Endothelial cell of umbilical vein (primary cell): ENCODE results near the gene RANGAP1. TPM values are rescaled to one million over a fixed set of nuclear protein-coding genes. Genes with fewer than 3 reads are reported as not detected.

Experiments
- BruUV-seq: library from RNA; stranded (reverse); fragments of 400-500 nt; replicated peaks from 2 replicates; lab custom pipeline; 2021; lab: Mats Ljungman, UMichigan
- CTCF ChIA-PET: fragments of 300-600, 350-600 bp; sonication (Branson Sonifier 250); formaldehyde crosslinking; loops from one replicate; lab custom pipeline; 2021; ENCODE audit warnings: antibody characterized with exemption, inconsistent platforms; lab: Charles Lee
- POLR2A ChIA-PET: fragments of 300-600, 350-600 bp; sonication (Branson Sonifier 250); formaldehyde crosslinking; loops from one replicate; lab custom pipeline; 2021; ENCODE audit warnings: antibody characterized with exemption, inconsistent platforms; lab: Charles Lee
- DNase-seq: peaks from one replicate; pipeline ENCODE4 v3.0.0-alpha.2; 2011; ENCODE audit warnings: low read depth, low spot score
- FAIRE-seq: peaks from 2 replicates; lab custom pipeline; 2011; peaks lifted over from hg19 to GRCh38; lab: Jason Lieb, UNC
- H2AFZ ChIP-seq: 2 replicates; pipeline ENCODE4 v1.6.0; 2012; ENCODE audit warnings: low read depth, low read length, control low read depth, inconsistent platforms
- H3K27ac ChIP-seq: 2 replicates; pipeline ENCODE4 v1.5.1; 2011; ENCODE audit warnings: low read depth, mild to moderate bottlenecking, control low read depth, low read length, moderate library complexity; ENCODE audit not compliant: insufficient read depth
- H3K27me3 ChIP-seq, 2 experiments: 2 replicates each; pipeline versions ENCODE4 v1.6.0 to v1.6.1; 2011; ENCODE audit warnings: low read length in 2 of 2, mixed read lengths in 1 of 2; ENCODE audit not compliant: control insufficient read depth in 2 of 2, insufficient read depth in 2 of 2
- H3K36me3 ChIP-seq, 2 experiments: 2 replicates in 1 of 2; 3 replicates in 1 of 2; pipeline ENCODE4 v1.5.1; 2011; ENCODE audit warnings: low read length in 2 of 2, mild to moderate bottlenecking in 1 of 2, moderate library complexity in 1 of 2; ENCODE audit not compliant: control insufficient read depth in 2 of 2, insufficient read depth in 2 of 2; ENCODE audit errors: extremely low read depth in 1 of 2
- H3K4me1 ChIP-seq: 3 replicates; pipeline ENCODE4 v1.5.1; 2011; ENCODE audit warnings: mild to moderate bottlenecking, low read length; ENCODE audit not compliant: control insufficient read depth, insufficient read depth; ENCODE audit errors: extremely low read depth
- H3K4me2 ChIP-seq: 2 replicates; pipeline ENCODE4 v1.6.1; 2011; ENCODE audit warnings: low read length, control low read depth, mixed read lengths; ENCODE audit not compliant: insufficient read depth
- H3K4me3 ChIP-seq, 3 experiments: fragments of 200-600 bp in 1 of 3; sonication (generic), shearing (Covaris generic) in 1 of 3; replicated peaks in 1 of 3; 2 replicates each; pipeline ENCODE4 v1.5.1; 2011 to 2016; ENCODE audit warnings: control low read depth in 3 of 3, low read length in 3 of 3, mild to moderate bottlenecking in 2 of 3, inconsistent platforms in 1 of 3, low read depth in 1 of 3, moderate library complexity in 1 of 3; ENCODE audit not compliant: insufficient read depth in 1 of 3
- H3K79me2 ChIP-seq: 2 replicates; pipeline ENCODE4 v1.6.0; 2012; ENCODE audit warnings: low read length, inconsistent platforms; ENCODE audit not compliant: control insufficient read depth, insufficient read depth
- H3K9ac ChIP-seq: replicated peaks from 2 replicates; pipeline ENCODE3; 2011; ENCODE audit warnings: low read length, control low read depth; ENCODE audit not compliant: insufficient read depth; ENCODE audit errors: extremely low read depth
- H3K9me1 ChIP-seq: replicated peaks from 3 replicates; pipeline ENCODE4 v1.6.0; 2011; ENCODE audit warnings: mild to moderate bottlenecking, low read length; ENCODE audit not compliant: control insufficient read depth, insufficient read depth; ENCODE audit errors: extremely low read depth
- H3K9me3 ChIP-seq: replicated peaks from 2 replicates; pipeline ENCODE4 v1.5.1; 2012; ENCODE audit warnings: low read length, inconsistent platforms; ENCODE audit not compliant: control insufficient read depth, insufficient read depth
- H4K20me1 ChIP-seq: replicated peaks from 2 replicates; pipeline ENCODE3; 2011; ENCODE audit warnings: mild to moderate bottlenecking, low read length; ENCODE audit not compliant: control insufficient read depth, insufficient read depth; ENCODE audit errors: extremely low read depth
- CTCF ChIP-seq, 2 donors: IDR thresholded peaks; 1 replicate in 1 of 2; 2 replicates in 1 of 2; pipeline ENCODE4 v1.5.1; 2011; ENCODE audit warnings: low read length in 2 of 2, mild to moderate bottlenecking in 2 of 2, moderate library complexity in 2 of 2, control low read depth in 1 of 2, inconsistent platforms in 1 of 2, low read depth in 1 of 2; ENCODE audit not compliant: insufficient read depth in 1 of 2; ENCODE audit errors: extremely low read depth in 1 of 2
- EZH2 ChIP-seq: IDR thresholded peaks from 2 replicates; pipeline ENCODE4 v1.6.1; 2012; ENCODE audit warnings: borderline replicate concordance, low read depth, mild to moderate bottlenecking, moderate library complexity, low read length, inconsistent platforms; ENCODE audit not compliant: severe bottlenecking
- FOS ChIP-seq: IDR thresholded peaks from 2 replicates; pipeline ENCODE4 v1.6.1; 2011; ENCODE audit warnings: mild to moderate bottlenecking, low read length, moderate library complexity, borderline replicate concordance; ENCODE audit not compliant: insufficient read depth
- GATA2 ChIP-seq: IDR thresholded peaks from 2 replicates; pipeline ENCODE4 v1.7.0; 2011; ENCODE audit warnings: low read depth, mild to moderate bottlenecking, moderate library complexity, mixed read lengths, low read length; ENCODE audit not compliant: insufficient read length, insufficient read depth
- JUN ChIP-seq: IDR thresholded peaks from 2 replicates; pipeline ENCODE4 v1.6.1; 2011; ENCODE audit warnings: borderline replicate concordance, low read depth; ENCODE audit not compliant: insufficient read length, insufficient read depth
- MAX ChIP-seq: IDR thresholded peaks from 2 replicates; pipeline ENCODE4 v1.6.1; 2011; ENCODE audit not compliant: insufficient read depth, insufficient read length
- MYC ChIP-seq: IDR thresholded peaks from one replicate; pipeline ENCODE4 v1.6.1; 2011; ENCODE audit warnings: mild to moderate bottlenecking, low read depth, low read length
- POLR2A ChIP-seq: IDR thresholded peaks from 2 replicates; pipeline ENCODE4 v1.6.1; 2012; ENCODE audit warnings: low read depth, mild to moderate bottlenecking, control low read depth, low read length
- POLR2AphosphoS5 ChIP-seq: IDR thresholded peaks from 2 replicates; pipeline ENCODE4 v1.6.1; 2012; ENCODE audit warnings: low read depth, mild to moderate bottlenecking, control low read depth, low read length, moderate library complexity; ENCODE audit not compliant: insufficient read depth
- dilution Hi-C: fragments of 300-500 bp; cut with MboI; formaldehyde crosslinking; loops from one replicate; pipeline ENCODE4 v1.15.0; 2019; ENCODE audit warnings: low sequenced_read_pairs; ENCODE audit not compliant: extremely low pct_ligation_motif_present
- intact Hi-C: fragments of 100-400 bp; cut with micrococcal nuclease; formaldehyde crosslinking; loops from one replicate; pipeline ENCODE4 v1.10.0; 2022
- polyA plus RNA-seq, 4 experiments: library from polyadenylated mRNA; depleted of rRNA in 3 of 4; stranded (reverse) in 3 of 4; unstranded in 1 of 4; fragments of >200 nt; gene quantifications; 2 replicates each; pipeline versions ENCODE4 v1.2.1 to v1.2.3, GENCODE V29; 2011 to 2012; ENCODE audit warnings: missing spikeins in 1 of 4
- total RNA-seq: library from RNA; stranded (reverse); gene quantifications from 2 replicates; pipeline ENCODE4 v1.2.3, GENCODE V29; 2021

The RANGAP1 gene
- total and polyA plus RNA-seq, 2 donors (not counting 3 experiments of a cell fraction or from before 2014, with no cell fraction given) = 169 to 182 TPM

- Histone ChIP-seq H3K4me1 (peaks cover 14% of the 10 kb centered on the region), H3K9me1 (no peaks in the 10 kb centered on the region), H3K36me3 (no peaks in the 10 kb centered on the region), H3K9me3 (no peaks in the 10 kb centered on the region), H3K27ac (no peak overlapping the region), H3K9ac (no peak overlapping the region), H2AFZ (peak overlapping the region; percentile 67), H3K4me3 (peak overlapping the region in 1 of 3 experiments; percentile 5), H3K79me2 (no peaks in the 10 kb centered on the region), H3K4me2 (peak overlapping the region; percentile 65), H4K20me1 (no peaks in the 10 kb centered on the region), H3K27me3 (no peaks in the 10 kb centered on the region)
- intact Hi-C loops (loop anchor here (10.0 kb wide), 1 partner anchor 312 kb away; no protein-coding TSS in a partner anchor), dilution Hi-C loops (no loop called here)
- CTCF ChIA-PET = interaction anchor here (0.8 to 5.1 kb wide), 10 partner anchors 8 to 315 kb away, joined by 3 to 43 read pairs (median 7); partner anchors contain the start of gene RBX1
- POLR2A ChIA-PET = interaction anchor here (1.2 kb wide), 1 partner anchor 40 kb away, joined by 3 read pairs; no protein-coding TSS in a partner anchor
- TF ChIP-seq MYC (no peak), FOS (no peak), MAX (no peak), CTCF (IDR thresholded peaks at IDR 0.05; ENCODE audit: extremely low read depth in 1 of 2, insufficient read depth in 1 of 2, low read depth in 1 of 2, low read length in 2 of 2) (no peak), POLR2A (no peak), GATA2 (no peak), POLR2AphosphoS5 (no peak), EZH2 (no peak), JUN (no peak)
- DNase-seq = no peak
- BruUV-seq = no TSS peak
- FAIRE-seq = no peak
Measured at GRCh38 chr22:41237036-41237706, 48.8 kb downstream of the RANGAP1 start.
